MCF 10A (cell line): ENCODE measurements around the gene ACOT11. TPM values are rescaled to one million over a fixed set of nuclear protein-coding genes. Genes with fewer than 3 reads are reported as not detected.

Experiments
- BruUV-seq: library from RNA; stranded (reverse); fragments of 400-500 nt; replicated peaks from 2 replicates; lab custom pipeline; 2021; lab: Mats Ljungman, UMichigan
- CTCF ChIA-PET: fragments of 300-600 bp; sonication (Branson Sonifier 250); formaldehyde crosslinking; extraction: SDS; loops from one replicate; lab custom pipeline; 2021; ENCODE audit warnings: antibody characterized with exemption, inconsistent platforms; lab: Yijun Ruan, JAX
- POLR2A ChIA-PET: fragments of 300-600, 350-650 bp; sonication (Branson Sonifier 250); formaldehyde crosslinking; extraction: SDS; loops from one replicate; lab custom pipeline; 2020; ENCODE audit warnings: antibody characterized with exemption, inconsistent platforms; lab: Yijun Ruan, JAX
- DNase-seq: peaks from one replicate; pipeline ENCODE4 v3.0.0-alpha.2; 2018; ENCODE audit not compliant: unreplicated experiment
- H3K27ac Mint-ChIP-seq: one replicate; pipeline ENCODE4 v1.8.0; 2022; ENCODE audit warnings: mild to moderate bottlenecking, low read depth, mixed read lengths; ENCODE audit not compliant: unreplicated experiment
- H3K27me3 Mint-ChIP-seq: one replicate; pipeline ENCODE4 v1.8.0; 2022; ENCODE audit warnings: mixed read lengths; ENCODE audit not compliant: insufficient read depth, unreplicated experiment
- H3K36me3 Mint-ChIP-seq: one replicate; pipeline ENCODE4 v1.8.0; 2022; ENCODE audit warnings: mild to moderate bottlenecking, moderate library complexity, mixed read lengths; ENCODE audit not compliant: insufficient read depth, unreplicated experiment
- H3K4me1 Mint-ChIP-seq: one replicate; pipeline ENCODE4 v1.8.0; 2022; ENCODE audit warnings: mixed read lengths; ENCODE audit not compliant: insufficient read depth, unreplicated experiment
- H3K4me3 Mint-ChIP-seq: one replicate; pipeline ENCODE4 v1.8.0; 2022; ENCODE audit warnings: mild to moderate bottlenecking, moderate library complexity, mixed read lengths; ENCODE audit not compliant: unreplicated experiment
- H3K9me3 Mint-ChIP-seq: one replicate; pipeline ENCODE4 v1.8.0; 2022; ENCODE audit warnings: mixed read lengths; ENCODE audit not compliant: unreplicated experiment
- CTCF ChIP-seq: fragments of 200-600 bp; IDR thresholded peaks from one replicate; pipeline ENCODE4 v1.8.0; 2022; ENCODE audit warnings: antibody characterized with exemption, mild to moderate bottlenecking; ENCODE audit not compliant: unreplicated experiment
- intact Hi-C: fragments of 100-400 bp; cut with micrococcal nuclease; formaldehyde crosslinking; loops from 2 replicates; pipeline ENCODE4 v1.14.1; 2022
- total RNA-seq: library from RNA; stranded (reverse); gene quantifications from 2 replicates; pipeline ENCODE4 v1.2.3, GENCODE V29; 2022

ACOT11 gene
- total RNA-seq, 1 experiment from 2014 or later = 5.3 TPM

GRCh38 chr1:54516249-54516920, 31.6 kb upstream of the ACOT11 start:
- H3K9me3 Mint-ChIP-seq = no peaks in the 10 kb centered on the region
- BruUV-seq = no TSS peak
- intact Hi-C loops = no loop called here
- CTCF ChIA-PET = interaction anchor here (0.7 to 1.7 kb wide), 4 partner anchors 17 to 655 kb away, joined by 3 to 5 read pairs (median 3); no protein-coding TSS in a partner anchor
- H3K4me3 Mint-ChIP-seq = no peak overlapping the region
- H3K4me1 Mint-ChIP-seq = no peaks in the 10 kb centered on the region
- no peaks in the 10 kb centered on the region for H3K27me3 Mint-ChIP-seq
- POLR2A ChIA-PET = interaction anchor here (0.6 to 1.0 kb wide), 2 partner anchors 206 to 340 kb away, joined by 3 read pairs; no protein-coding TSS in a partner anchor
- no peak for DNase-seq
- no peak for TF ChIP-seq CTCF
- no peaks in the 10 kb centered on the region for H3K36me3 Mint-ChIP-seq
- H3K27ac Mint-ChIP-seq = no peak overlapping the region

- H3K4me3 Mint-ChIP-seq = no peak overlapping the region
- H3K9me3 Mint-ChIP-seq = no peaks in the 10 kb centered on the region
- no peak for TF ChIP-seq CTCF
Measured at GRCh38 chr1:54517496-54517895, 30.5 kb upstream of the ACOT11 start.

GRCh38 chr1:54518489-54518888, 29.5 kb upstream of the ACOT11 start:
- Mint-ChIP-seq H3K27ac (peak overlapping the region; percentile 47), H3K4me3 (no peak overlapping the region), H3K4me1 (no peaks in the 10 kb centered on the region), H3K27me3 (no peaks in the 10 kb centered on the region), H3K9me3 (no peaks in the 10 kb centered on the region), H3K36me3 (no peaks in the 10 kb centered on the region)
- ChIA-PET POLR2A (interaction anchor here (0.9 kb wide), 1 partner anchor 23 kb away, joined by 3 read pairs; no protein-coding TSS in a partner anchor), CTCF (interaction anchor here (0.7 to 1.3 kb wide), 3 partner anchors 19 to 155 kb away, joined by 3 to 4 read pairs (median 3); no protein-coding TSS in a partner anchor)
- BruUV-seq = no TSS peak
- DNase-seq = no peak
- intact Hi-C loops = no loop called here
- no peak for TF ChIP-seq CTCF

More at GRCh38 chr1:54517496-54517895, 30.5 kb upstream of the ACOT11 start:
- no peak for DNase-seq
- Mint-ChIP-seq H3K36me3 (no peaks in the 10 kb centered on the region), H3K4me1 (no peaks in the 10 kb centered on the region), H3K27ac (no peak overlapping the region), H3K27me3 (no peaks in the 10 kb centered on the region)
- CTCF ChIA-PET = interaction anchor here (1.2 to 1.7 kb wide), 3 partner anchors 18 to 28 kb away, joined by 3 to 4 read pairs (median 3); no protein-coding TSS in a partner anchor
- no TSS peak for BruUV-seq
- intact Hi-C loops = no loop called here
- POLR2A ChIA-PET = interaction anchor here (1.0 kb wide), 1 partner anchor 339 kb away, joined by 3 read pairs; no protein-coding TSS in a partner anchor

GRCh38 chr1:54519709-54520108, 28.3 kb upstream of the ACOT11 start:
- no peak for TF ChIP-seq CTCF
- Mint-ChIP-seq H3K4me3 (no peak overlapping the region), H3K27ac (no peak overlapping the region), H3K27me3 (no peaks in the 10 kb centered on the region), H3K4me1 (no peaks in the 10 kb centered on the region), H3K36me3 (no peaks in the 10 kb centered on the region), H3K9me3 (no peaks in the 10 kb centered on the region)
- DNase-seq = no peak
- no TSS peak for BruUV-seq
- intact Hi-C loops = no loop called here
- CTCF ChIA-PET = no interaction called here
- POLR2A ChIA-PET = no interaction called here
